K562 (cell line): ENCODE results near the gene RALGAPA2. TPM values are rescaled to one million over a fixed set of nuclear protein-coding genes. Genes with fewer than 3 reads are reported as not detected.

Source experiments
- ATAC-seq: fragments of 200-7000 bp; cut with Tn5 transposase; 3 replicates; pipeline ENCODE4 v1.9.1; 2020; ENCODE audit warnings: moderate library complexity
- BruUV-seq: library from RNA; stranded (reverse); fragments of 400-500 nt; replicated peaks from 2 replicates; lab custom pipeline; 2021; lab: Mats Ljungman, UMichigan
- CTCF ChIA-PET: fragments of 300-600 bp; formaldehyde crosslinking; extraction: SDS; loops from one replicate; lab custom pipeline; 2021; ENCODE audit warnings: low intra/inter-chr PET ratio; lab: Yijun Ruan, JAX
- POLR2A ChIA-PET: fragments of 300-600, 350-650 bp; sonication (Branson Sonifier 250); formaldehyde crosslinking; extraction: SDS; loops from one replicate; lab custom pipeline; 2021; ENCODE audit warnings: antibody characterized with exemption, inconsistent platforms; lab: Yijun Ruan, JAX
- DNase-seq, 4 experiments: peaks; one replicate each; pipeline versions ENCODE4 v3.0.0 to v3.0.0-alpha.2; 2011 to 2018; ENCODE audit warnings: low spot score in 3 of 4, mixed read lengths in 3 of 4; ENCODE audit errors: extremely low read depth in 1 of 4
- FAIRE-seq: peaks from 2 replicates; lab custom pipeline; 2011; peaks lifted over from hg19 to GRCh38; lab: Jason Lieb, UNC
- H2AFZ ChIP-seq: 2 replicates; pipeline ENCODE4 v1.6.0; 2011; ENCODE audit warnings: low read depth, low read length, control low read depth, inconsistent platforms
- H3K27ac ChIP-seq: fragments of 200-600 bp; 3 replicates; pipeline ENCODE4 v1.8.0; 2011; ENCODE audit warnings: low read depth, mild to moderate bottlenecking, control low read depth, inconsistent platforms, low read length, moderate library complexity, mixed read lengths; ENCODE audit errors: extremely low read depth
- H3K27me3 ChIP-seq, 2 experiments: fragments of 300-600 bp in 1 of 2; 2 replicates in 1 of 2; 3 replicates in 1 of 2; pipeline versions ENCODE4 v1.6.0 to v1.8.0; 2011; ENCODE audit warnings: inconsistent platforms in 2 of 2, low read length in 2 of 2, mild to moderate bottlenecking in 1 of 2, mixed read lengths in 1 of 2, moderate library complexity in 1 of 2; ENCODE audit not compliant: control insufficient read depth in 2 of 2, insufficient read depth in 2 of 2
- H3K36me3 ChIP-seq: fragments of 300-600 bp; 3 replicates; pipeline ENCODE4 v1.8.0; 2011; ENCODE audit warnings: mild to moderate bottlenecking, low read length, inconsistent platforms; ENCODE audit not compliant: control insufficient read depth, insufficient read depth
- H3K4me1 ChIP-seq, 2 experiments: fragments of 200-600 bp in 1 of 2; replicated peaks in 1 of 2; 2 replicates in 1 of 2; 3 replicates in 1 of 2; pipeline versions ENCODE4 v1.5.1 to v1.8.0; 2011; ENCODE audit warnings: inconsistent platforms in 2 of 2, low read length in 2 of 2, mild to moderate bottlenecking in 1 of 2, mixed read lengths in 1 of 2, moderate library complexity in 1 of 2; ENCODE audit not compliant: control insufficient read depth in 2 of 2, insufficient read depth in 2 of 2
- H3K4me2 ChIP-seq: 2 replicates; pipeline ENCODE4 v1.6.1; 2011; ENCODE audit warnings: low read length, control low read depth, inconsistent platforms, mixed read lengths; ENCODE audit not compliant: insufficient read depth
- H3K4me3 ChIP-seq: fragments of 200-600 bp; sonication (generic), shearing (Covaris generic); 2 replicates; pipeline ENCODE4 v1.5.1; 2016; ENCODE audit warnings: control low read depth, inconsistent platforms
- H3K79me2 ChIP-seq: fragments of 200-600 bp; 3 replicates; pipeline ENCODE4 v1.8.0; 2011; ENCODE audit warnings: low read length, inconsistent platforms; ENCODE audit not compliant: control insufficient read depth, insufficient read depth
- H3K9ac ChIP-seq, 2 experiments: 2 replicates each; pipeline versions ENCODE4 v1.6.0 to v1.6.1; 2011; ENCODE audit warnings: low read depth in 2 of 2, low read length in 2 of 2, control low read depth in 1 of 2, inconsistent platforms in 1 of 2, mild to moderate bottlenecking in 1 of 2, mixed read lengths in 1 of 2; ENCODE audit not compliant: insufficient read depth in 1 of 2
- H3K9me1 ChIP-seq: one replicate; pipeline ENCODE4 v1.6.0; 2011; ENCODE audit warnings: inconsistent platforms, mild to moderate bottlenecking, low read length, moderate library complexity; ENCODE audit not compliant: control insufficient read depth, insufficient read depth
- H3K9me3 ChIP-seq: replicated peaks from 2 replicates; pipeline ENCODE4 v1.5.1; 2011; ENCODE audit warnings: low read depth, low read length, inconsistent platforms; ENCODE audit not compliant: control insufficient read depth, insufficient read depth
- H4K20me1 ChIP-seq: replicated peaks from 2 replicates; pipeline ENCODE4 v1.6.1; 2011; ENCODE audit warnings: low read length, inconsistent platforms, mixed read lengths; ENCODE audit not compliant: control insufficient read depth, insufficient read depth
- ELF4 ChIP-seq: fragments of 450-650 bp; formaldehyde crosslinking; IDR thresholded peaks from 2 replicates; pipeline ENCODE4 v1.4.0; 2022; ENCODE audit warnings: missing genetic modification characterization
- EWSR1 ChIP-seq: fragments of 450-650 bp; IDR thresholded peaks from 2 replicates; pipeline ENCODE4 v1.6.1; 2018; ENCODE audit warnings: borderline replicate concordance, mild to moderate bottlenecking, low read depth, moderate library complexity; ENCODE audit not compliant: partially characterized antibody
- FOXP4 ChIP-seq: sonication (generic); formaldehyde crosslinking; IDR thresholded peaks from 2 replicates; pipeline ENCODE4 v1.8.0; 2022; ENCODE audit warnings: mild to moderate bottlenecking, missing genetic modification reagents, borderline replicate concordance
- NRF1 ChIP-seq, 2 experiments: fragments of 450-650 bp; IDR thresholded peaks in 1 of 2; conservative IDR thresholded peaks in 1 of 2; 2 replicates each; pipeline ENCODE4 v1.6.1; 2014; ENCODE audit warnings: mild to moderate bottlenecking in 2 of 2
- NUFIP1 ChIP-seq: fragments of 450-650 bp; IDR thresholded peaks from 2 replicates; pipeline ENCODE4 v1.6.1; 2018; ENCODE audit not compliant: partially characterized antibody
- POLR2A ChIP-seq: fragments of 450-650 bp; conservative IDR thresholded peaks from 2 replicates; pipeline ENCODE4 v1.6.1; 2016
- TGIF2 ChIP-seq: sonication (generic); formaldehyde crosslinking; IDR thresholded peaks from 2 replicates; pipeline ENCODE4 v1.8.1; 2022; ENCODE audit warnings: mild to moderate bottlenecking, missing genetic modification reagents, moderate library complexity
- ZNF197 ChIP-seq: fragments of 200-800 bp; sonication (Bioruptor generic); IDR thresholded peaks from 2 replicates; pipeline ENCODE4 v1.6.1; 2016; ENCODE audit warnings: low read depth, missing genetic modification characterization, missing compliant biosample characterization
- ZNF444 ChIP-seq: fragments of 250-450 bp; sonication (Bioruptor Pico); IDR thresholded peaks from 2 replicates; pipeline ENCODE4 v1.4.0; 2020; ENCODE audit warnings: mild to moderate bottlenecking, moderate library complexity
- ZNF764 ChIP-seq: fragments of 250-450 bp; sonication (Bioruptor Pico); IDR thresholded peaks from 2 replicates; pipeline ENCODE4 v1.4.0; 2020; ENCODE audit warnings: low read depth, mild to moderate bottlenecking, moderate library complexity
- WGBS: fragments of 100-300 bp; shearing (Covaris generic); methylation state at CpG from one replicate; pipeline ENCODE4 v1.1.6; 2016; ENCODE audit warnings: low coverage, mixed read lengths; ENCODE audit not compliant: insufficient coverage; ENCODE audit errors: missing lambda C conversion rate; 5-methylcytosine and 5-hydroxymethylcytosine counted together
- in situ Hi-C: fragments of 300-500 bp; cut with MboI; formaldehyde crosslinking; loops from 4 replicates; pipeline ENCODE4 v1.15.0; 2018; ENCODE audit warnings: inconsistent platforms, mixed read lengths
- intact Hi-C: fragments of 100-400 bp; cut with micrococcal nuclease; formaldehyde crosslinking; loops from 2 replicates; pipeline ENCODE4 v1.14.2; 2022
- polyA plus RNA-seq, 8 experiments: library from polyadenylated mRNA; depleted of rRNA in 4 of 8; stranded (reverse) in 5 of 8; unstranded in 3 of 8; fragments of >200 nt; fragmentation: Nextera tagmentation in 2 of 8; fragmentation: Illumina TruSeq in 1 of 8; extraction: Ambion mirVana in 2 of 8; extraction: Trizol in 1 of 8; gene quantifications; 2 replicates each; pipeline versions ENCODE4 v1.2.1 to v1.2.3, GENCODE V29; 2011 to 2014; ENCODE audit warnings: inconsistent platforms in 1 of 8, missing spikeins in 1 of 8
- total RNA-seq, 7 experiments: library from RNA; depleted of rRNA in 6 of 7; stranded (reverse); fragments of >200 nt in 6 of 7; fragmentation: Illumina TruSeq in 2 of 7; extraction: Trizol in 2 of 7; gene quantifications; 2 replicates each; pipeline versions ENCODE4 v1.2.1 to v1.2.3, GENCODE V29; 2011 to 2021; ENCODE audit warnings: low replicate concordance in 1 of 7
- TF ChIP-seq, protein P1 (sequence below), 3 experiments: fragments of 200-800 bp in 1 of 3; fragments of 250-450 bp in 1 of 3; fragments of 450-650 bp in 1 of 3; sonication (Bioruptor Pico) in 1 of 3; sonication (Bioruptor generic) in 1 of 3; formaldehyde crosslinking in 1 of 3; IDR thresholded peaks; 2 replicates each; pipeline versions ENCODE4 v1.6.1 to v1.8.0; 2016 to 2022; ENCODE audit warnings: mild to moderate bottlenecking in 2 of 3, missing genetic modification characterization in 2 of 3, missing compliant biosample characterization in 1 of 3, moderate library complexity in 1 of 3

Gene RALGAPA2
- total and polyA plus RNA-seq, 9 of the 15 experiments (the other 6 are each of a cell fraction or from before 2014, with no cell fraction given), result 0.35 to 2.7 (median 1.4) TPM

GRCh38 chr20:20551409-20551808 lies 161.0 kb downstream of the RALGAPA2 start:
- no peak overlapping the region for H3K27ac ChIP-seq

DNA sequence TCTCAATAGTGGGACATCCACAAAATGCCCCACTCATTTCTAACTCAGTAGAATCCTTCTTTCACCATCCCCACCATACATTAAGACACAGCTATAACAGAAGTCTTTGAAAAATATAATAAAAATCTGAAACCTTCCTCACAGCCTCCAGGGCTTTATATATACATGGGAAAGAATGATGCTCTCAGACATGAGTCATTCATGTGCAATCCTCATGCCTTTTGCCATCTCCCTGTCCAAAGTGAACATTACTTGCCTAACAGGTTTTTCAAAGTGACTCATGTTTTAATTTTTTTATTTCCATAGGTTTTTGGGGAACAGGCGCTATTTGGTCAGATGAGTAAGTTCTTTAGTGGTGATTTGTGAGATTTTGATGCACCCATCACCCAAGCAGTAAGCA lies 162.7 kb downstream of the RALGAPA2 start:
- Histone ChIP-seq H3K27me3 (no peaks in the 10 kb centered on the region; a peak in 1 of 5 replicates), H3K79me2 (no peaks in the 10 kb centered on the region), H2AFZ (no peak overlapping the region), H3K4me3 (no peak overlapping the region), H3K9me1 (no peaks in the 10 kb centered on the region), H3K4me2 (no peak overlapping the region), H3K4me1 (no peaks in the 10 kb centered on the region), H3K9me3 (no peaks in the 10 kb centered on the region), H3K9ac (no peak overlapping the region), H3K27ac (no peak overlapping the region), H3K36me3 (no peaks in the 10 kb centered on the region), H4K20me1 (no peaks in the 10 kb centered on the region)
- in situ Hi-C loops (loop anchor here (25.0 kb wide), 1 partner anchor 462 kb away; no protein-coding TSS in a partner anchor), intact Hi-C loops (no loop called here)
- CTCF ChIA-PET, result no interaction called here
- POLR2A ChIA-PET, result no interaction called here
- DNase-seq, result no peak
- no peak for ATAC-seq
- no TSS peak for BruUV-seq
- 0% methylated on average over 1 of the region's 1 CpG for WGBS
- no peak for FAIRE-seq
- TF ChIP-seq ZNF197 (no peak), FOXP4 (CRISPR knock-in tag) (no peak), ZNF444 (no peak), EWSR1 (no peak), POLR2A (no peak), ELF4 (no peak), ZNF764 (no peak), NRF1 (conservative IDR thresholded peaks at IDR 0.05 in 1 of 2, IDR thresholded peaks at IDR 0.05 in 1 of 2) (no peak), NUFIP1 (no peak)
- TF ChIP-seq, protein P1, sequence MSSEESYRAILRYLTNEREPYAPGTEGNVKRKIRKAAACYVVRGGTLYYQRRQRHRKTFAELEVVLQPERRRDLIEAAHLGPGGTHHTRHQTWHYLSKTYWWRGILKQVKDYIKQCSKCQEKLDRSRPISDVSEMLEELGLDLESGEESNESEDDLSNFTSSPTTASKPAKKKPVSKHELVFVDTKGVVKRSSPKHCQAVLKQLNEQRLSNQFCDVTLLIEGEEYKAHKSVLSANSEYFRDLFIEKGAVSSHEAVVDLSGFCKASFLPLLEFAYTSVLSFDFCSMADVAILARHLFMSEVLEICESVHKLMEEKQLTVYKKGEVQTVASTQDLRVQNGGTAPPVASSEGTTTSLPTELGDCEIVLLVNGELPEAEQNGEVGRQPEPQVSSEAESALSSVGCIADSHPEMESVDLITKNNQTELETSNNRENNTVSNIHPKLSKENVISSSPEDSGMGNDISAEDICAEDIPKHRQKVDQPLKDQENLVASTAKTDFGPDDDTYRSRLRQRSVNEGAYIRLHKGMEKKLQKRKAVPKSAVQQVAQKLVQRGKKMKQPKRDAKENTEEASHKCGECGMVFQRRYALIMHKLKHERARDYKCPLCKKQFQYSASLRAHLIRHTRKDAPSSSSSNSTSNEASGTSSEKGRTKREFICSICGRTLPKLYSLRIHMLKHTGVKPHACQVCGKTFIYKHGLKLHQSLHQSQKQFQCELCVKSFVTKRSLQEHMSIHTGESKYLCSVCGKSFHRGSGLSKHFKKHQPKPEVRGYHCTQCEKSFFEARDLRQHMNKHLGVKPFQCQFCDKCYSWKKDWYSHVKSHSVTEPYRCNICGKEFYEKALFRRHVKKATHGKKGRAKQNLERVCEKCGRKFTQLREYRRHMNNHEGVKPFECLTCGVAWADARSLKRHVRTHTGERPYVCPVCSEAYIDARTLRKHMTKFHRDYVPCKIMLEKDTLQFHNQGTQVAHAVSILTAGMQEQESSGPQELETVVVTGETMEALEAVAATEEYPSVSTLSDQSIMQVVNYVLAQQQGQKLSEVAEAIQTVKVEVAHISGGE (CRISPR knock-in tag; IDR thresholded peaks at IDR 0.05), result no peak

More at GRCh38 chr20:20551409-20551808, 161.0 kb downstream of the RALGAPA2 start:
- Histone ChIP-seq H3K36me3 (no peaks in the 10 kb centered on the region), H3K27me3 (no peaks in the 10 kb centered on the region; a peak in 1 of 5 replicates)
- DNase-seq, result no peak
- TF ChIP-seq TGIF2 (CRISPR knock-in tag), result no peak
- TF ChIP-seq, all 486 proteins: peak for 0
- in situ Hi-C loops, result loop anchor here (25.0 kb wide), 1 partner anchor 464 kb away; no protein-coding TSS in a partner anchor
- no peak for FAIRE-seq
- WGBS, result 9% methylated on average over 3 of the region's 3 CpGs
- H3K4me1 ChIP-seq, result no peaks in the 10 kb centered on the region
- H3K9me3 ChIP-seq, result no peaks in the 10 kb centered on the region
- no peak for ATAC-seq
- intact Hi-C loops, result no loop called here
- H3K9me1 ChIP-seq, result no peaks in the 10 kb centered on the region
- no peak overlapping the region for H3K4me3 ChIP-seq
- H3K4me2 ChIP-seq, result no peak overlapping the region
- no peaks in the 10 kb centered on the region for H3K79me2 ChIP-seq
- no peaks in the 10 kb centered on the region for H4K20me1 ChIP-seq
- no peak overlapping the region for H3K9ac ChIP-seq
- POLR2A ChIA-PET, result no interaction called here
- no peak overlapping the region for H2AFZ ChIP-seq
- CTCF ChIA-PET, result no interaction called here
- no TSS peak for BruUV-seq
